ENCODE measurements around the gene CAMLG. TPM values are rescaled to one million over a fixed set of nuclear protein-coding genes. Genes with fewer than 3 reads are reported as not detected.
"Not testable (repeated sequence)": the region's sequence is repeated elsewhere in the genome, so short reads cannot be mapped to it uniquely, and the experiment has no call there.

The CAMLG gene
- total RNA-seq, 1 donor from 2014 or later, result 49.6 TPM

DNA sequence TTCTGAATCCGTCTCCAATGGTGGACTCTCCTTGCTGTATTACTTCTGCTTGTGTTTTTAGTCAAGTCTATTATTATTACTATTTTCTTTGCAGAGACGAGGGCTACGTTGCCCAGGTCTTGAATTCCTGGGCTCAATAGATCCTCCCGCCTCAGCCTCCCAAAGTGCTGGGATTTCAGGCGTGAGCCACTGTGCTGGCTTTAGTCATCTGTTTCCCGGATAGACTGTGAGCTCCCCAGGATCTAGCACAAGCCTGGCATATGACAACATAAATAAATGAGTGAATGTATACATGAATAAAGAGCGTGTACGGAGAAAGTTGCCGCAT lies 19.8 kb downstream of the CAMLG start:
- Mint-ChIP-seq H3K4me3 (ENCODE audit: unreplicated experiment) (peak overlapping the region; percentile 100), H3K9me3 (ENCODE audit: unreplicated experiment) (no peaks in the 10 kb centered on the region), H3K4me1 (ENCODE audit: unreplicated experiment) (peaks cover 31% of the 10 kb centered on the region), H3K27me3 (ENCODE audit: unreplicated experiment) (no peaks in the 10 kb centered on the region), H3K36me3 (ENCODE audit: unreplicated experiment) (no peaks in the 10 kb centered on the region), H3K27ac (ENCODE audit: unreplicated experiment) (peak overlapping the region; percentile 96)
- TF ChIP-seq, protein P1, sequence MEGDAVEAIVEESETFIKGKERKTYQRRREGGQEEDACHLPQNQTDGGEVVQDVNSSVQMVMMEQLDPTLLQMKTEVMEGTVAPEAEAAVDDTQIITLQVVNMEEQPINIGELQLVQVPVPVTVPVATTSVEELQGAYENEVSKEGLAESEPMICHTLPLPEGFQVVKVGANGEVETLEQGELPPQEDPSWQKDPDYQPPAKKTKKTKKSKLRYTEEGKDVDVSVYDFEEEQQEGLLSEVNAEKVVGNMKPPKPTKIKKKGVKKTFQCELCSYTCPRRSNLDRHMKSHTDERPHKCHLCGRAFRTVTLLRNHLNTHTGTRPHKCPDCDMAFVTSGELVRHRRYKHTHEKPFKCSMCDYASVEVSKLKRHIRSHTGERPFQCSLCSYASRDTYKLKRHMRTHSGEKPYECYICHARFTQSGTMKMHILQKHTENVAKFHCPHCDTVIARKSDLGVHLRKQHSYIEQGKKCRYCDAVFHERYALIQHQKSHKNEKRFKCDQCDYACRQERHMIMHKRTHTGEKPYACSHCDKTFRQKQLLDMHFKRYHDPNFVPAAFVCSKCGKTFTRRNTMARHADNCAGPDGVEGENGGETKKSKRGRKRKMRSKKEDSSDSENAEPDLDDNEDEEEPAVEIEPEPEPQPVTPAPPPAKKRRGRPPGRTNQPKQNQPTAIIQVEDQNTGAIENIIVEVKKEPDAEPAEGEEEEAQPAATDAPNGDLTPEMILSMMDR (IDR thresholded peaks at IDR 0.05), result no peak
- DNase-seq (ENCODE audit: extremely low spot score, unreplicated experiment), result no peak

GRCh38 chr5:134758504-134759341 lies 20.4 kb downstream of the CAMLG start, which contains the start of gene DDX46:
Gene DDX46 (plus strand): TSS chr5:134758779. CDS start chr5:134758939, 160 bp downstream.
- TF ChIP-seq, protein P1 (IDR thresholded peaks at IDR 0.05), result peak; percentile 80
- H3K9me3 Mint-ChIP-seq (ENCODE audit: unreplicated experiment), result no peaks in the 10 kb centered on the region
- peaks cover 31% of the 10 kb centered on the region for H3K4me1 Mint-ChIP-seq (ENCODE audit: unreplicated experiment)
- H3K36me3 Mint-ChIP-seq (ENCODE audit: unreplicated experiment), result peaks cover 2% of the 10 kb centered on the region
- H3K27ac Mint-ChIP-seq (ENCODE audit: unreplicated experiment), result peak within 1 kb of the TSS; percentile 96
- H3K27me3 Mint-ChIP-seq (ENCODE audit: unreplicated experiment), result no peaks in the 10 kb centered on the region
- peak within 1 kb of the TSS; percentile 100 for H3K4me3 Mint-ChIP-seq (ENCODE audit: unreplicated experiment)
- peak; percentile 97 for DNase-seq (ENCODE audit: extremely low spot score, unreplicated experiment)

- peak; percentile 60 for DNase-seq (ENCODE audit: extremely low spot score, unreplicated experiment)
- not testable (repeated sequence) for H3K4me3 Mint-ChIP-seq (ENCODE audit: unreplicated experiment); H3K27me3 Mint-ChIP-seq (ENCODE audit: unreplicated experiment); H3K27ac Mint-ChIP-seq (ENCODE audit: unreplicated experiment); H3K9me3 Mint-ChIP-seq (ENCODE audit: unreplicated experiment); H3K4me1 Mint-ChIP-seq (ENCODE audit: unreplicated experiment)
- peaks cover 30% of the 10 kb centered on the region for H3K36me3 Mint-ChIP-seq (ENCODE audit: unreplicated experiment)
These were observed 29.4 kb downstream of the CAMLG start for GRCh38 chr5:134767528-134768291.

DNA sequence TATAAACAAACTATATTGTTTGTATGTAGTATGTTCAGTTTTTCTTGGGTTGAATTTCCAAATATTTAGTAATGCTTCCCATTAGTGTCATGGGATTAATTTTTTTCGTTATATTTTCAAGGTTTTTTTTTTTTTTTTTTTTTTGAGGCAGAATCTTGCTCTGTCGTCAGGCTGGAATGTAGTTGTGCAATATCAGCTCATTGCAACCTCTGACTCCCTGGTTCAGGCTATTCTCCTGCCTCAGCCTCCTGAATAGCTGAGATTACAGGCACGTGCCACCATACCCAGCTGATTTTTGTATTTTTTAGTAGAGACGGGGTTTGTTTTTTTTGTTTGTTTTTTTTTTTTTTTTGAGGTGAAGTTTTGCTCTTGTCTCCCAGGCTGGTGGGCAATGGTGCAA lies 30.9 kb downstream of the CAMLG start:
- no peak for DNase-seq (ENCODE audit: extremely low spot score, unreplicated experiment)
- no peaks in the 10 kb centered on the region for H3K4me1 Mint-ChIP-seq (ENCODE audit: unreplicated experiment)
- no peaks in the 10 kb centered on the region for H3K27me3 Mint-ChIP-seq (ENCODE audit: unreplicated experiment)
- TF ChIP-seq, protein P1 (IDR thresholded peaks at IDR 0.05), result no peak
- H3K9me3 Mint-ChIP-seq (ENCODE audit: unreplicated experiment), result no peaks in the 10 kb centered on the region
- no peak overlapping the region for H3K4me3 Mint-ChIP-seq (ENCODE audit: unreplicated experiment)
- no peak overlapping the region for H3K27ac Mint-ChIP-seq (ENCODE audit: unreplicated experiment)
- H3K36me3 Mint-ChIP-seq (ENCODE audit: unreplicated experiment), result peaks cover 33% of the 10 kb centered on the region

GRCh38 chr5:134772461-134773125 lies 34.2 kb downstream of the CAMLG start:
- H3K27ac Mint-ChIP-seq (ENCODE audit: unreplicated experiment), result no peak overlapping the region
- H3K9me3 Mint-ChIP-seq (ENCODE audit: unreplicated experiment), result no peaks in the 10 kb centered on the region
- peaks cover 51% of the 10 kb centered on the region for H3K36me3 Mint-ChIP-seq (ENCODE audit: unreplicated experiment)
- H3K4me1 Mint-ChIP-seq (ENCODE audit: unreplicated experiment), result no peaks in the 10 kb centered on the region
- no peaks in the 10 kb centered on the region for H3K27me3 Mint-ChIP-seq (ENCODE audit: unreplicated experiment)
- TF ChIP-seq, protein P1 (IDR thresholded peaks at IDR 0.05), result no peak
- no peak for DNase-seq (ENCODE audit: extremely low spot score, unreplicated experiment)
- H3K4me3 Mint-ChIP-seq (ENCODE audit: unreplicated experiment), result no peak overlapping the region

All from osteocyte (in vitro differentiated cells).